Neuron (in vitro differentiated cells): ENCODE measurements around the gene FAM98C.
A peak's percentile ranks its signal among the peaks of the same experiment; 100 is the strongest.

Experiments used
- H2AFZ ChIP-seq: one replicate; pipeline ENCODE4 v1.6.1; 2013; ENCODE audit warnings: low read depth, mild to moderate bottlenecking, inconsistent platforms, low read length, moderate library complexity
- H3K27me3 ChIP-seq: one replicate; pipeline ENCODE4 v1.6.1; 2013; ENCODE audit warnings: low read length; ENCODE audit not compliant: insufficient read depth
- H3K36me3 ChIP-seq: one replicate; pipeline ENCODE4 v1.6.1; 2013; ENCODE audit warnings: low read length; ENCODE audit not compliant: insufficient read depth
- H3K4me1 ChIP-seq: one replicate; pipeline ENCODE4 v1.6.1; 2013; ENCODE audit warnings: low read length; ENCODE audit not compliant: insufficient read depth
- H3K4me3 ChIP-seq: 2 replicates; pipeline ENCODE4 v1.5.1; 2013; ENCODE audit warnings: mild to moderate bottlenecking, low read length, moderate library complexity
- H3K9me3 ChIP-seq: one replicate; pipeline ENCODE4 v1.6.1; 2013; ENCODE audit warnings: low read length

FAM98C gene

GRCh38 chr19:38385057-38385803 is 17.7 kb upstream of the FAM98C start:
- peaks cover 50% of the 10 kb centered on the region for H3K36me3 ChIP-seq
- H3K4me1 ChIP-seq: peaks cover 2% of the 10 kb centered on the region
- H3K4me3 ChIP-seq: no peak overlapping the region
- H3K27me3 ChIP-seq: no peaks in the 10 kb centered on the region
- no peak overlapping the region for H2AFZ ChIP-seq
- no peaks in the 10 kb centered on the region for H3K9me3 ChIP-seq

GRCh38 chr19:38385804-38386257 is 17.1 kb upstream of the FAM98C start:
- H3K9me3 ChIP-seq: no peaks in the 10 kb centered on the region
- no peak overlapping the region for H2AFZ ChIP-seq
- peaks cover 2% of the 10 kb centered on the region for H3K4me1 ChIP-seq
- H3K36me3 ChIP-seq: peaks cover 44% of the 10 kb centered on the region
- no peak overlapping the region for H3K4me3 ChIP-seq
- H3K27me3 ChIP-seq: no peaks in the 10 kb centered on the region

DNA sequence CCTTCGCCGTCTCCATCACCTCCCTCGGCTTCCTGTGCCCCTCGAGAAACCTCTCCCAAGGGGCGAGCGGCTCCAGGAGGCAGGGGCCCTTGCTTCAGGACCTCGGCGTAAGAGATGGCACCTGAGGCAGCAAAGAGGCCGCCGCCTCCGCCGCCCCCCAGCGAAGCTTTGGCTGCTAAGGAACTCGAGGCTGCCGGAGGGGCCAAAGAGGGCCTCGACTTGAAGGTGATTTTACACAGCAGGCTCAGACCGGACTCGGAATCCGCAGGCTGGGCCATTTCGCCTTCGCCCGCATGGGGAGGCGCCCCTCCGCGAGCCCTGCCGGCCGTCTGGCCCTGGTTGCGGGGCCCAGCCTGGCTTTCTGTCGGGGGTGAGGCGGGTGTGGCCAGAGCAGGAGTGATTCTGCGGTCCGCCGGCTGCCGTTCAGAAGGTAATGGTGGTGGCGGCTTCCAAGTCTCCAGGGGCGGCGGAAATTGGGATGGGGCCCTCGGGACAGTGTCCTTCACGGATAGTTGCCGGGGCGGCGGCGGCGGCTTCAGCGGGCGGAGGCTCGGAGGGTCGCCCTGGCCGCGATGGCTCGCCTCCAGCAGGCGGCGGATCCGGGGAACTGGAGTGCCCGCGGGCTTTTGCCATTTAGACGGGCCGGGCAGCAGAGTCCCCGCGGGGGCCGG is 16.5 kb upstream of the FAM98C start:
- H3K27me3 ChIP-seq: no peaks in the 10 kb centered on the region

DNA sequence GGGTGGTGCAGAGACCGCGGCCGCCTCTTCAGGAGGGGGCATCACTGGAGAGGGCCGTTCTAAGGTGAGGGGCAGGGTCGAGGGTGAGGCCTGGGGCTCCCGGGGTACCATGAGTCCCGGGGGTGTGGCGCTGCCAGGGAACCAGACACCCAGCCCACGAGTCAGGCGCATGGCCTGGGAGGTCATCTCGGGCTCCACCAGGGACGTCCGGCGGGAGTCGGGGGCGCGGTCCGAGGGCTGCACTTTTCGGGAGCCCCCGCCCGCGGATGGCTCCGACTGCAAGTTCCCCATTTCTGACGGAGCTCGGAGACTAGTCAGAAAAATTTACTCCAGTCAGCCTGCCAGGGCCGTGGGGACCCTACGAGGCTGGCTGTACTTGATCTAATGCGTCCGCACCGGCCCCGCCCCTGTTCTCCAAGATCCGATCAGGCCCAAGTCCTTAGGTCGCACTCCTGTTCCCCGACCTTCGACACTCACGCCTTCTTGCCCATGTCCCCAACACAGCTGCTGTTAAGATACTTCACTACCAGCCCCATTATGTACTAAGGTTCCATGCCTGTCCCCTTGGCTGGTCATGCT is 15.8 kb upstream of the FAM98C start:
- H3K4me3 ChIP-seq: peak overlapping the region; percentile 65
- H3K9me3 ChIP-seq: no peaks in the 10 kb centered on the region
- peaks cover 34% of the 10 kb centered on the region for H3K36me3 ChIP-seq

More for the DNA sequence above, 16.5 kb upstream of the FAM98C start:
- no peaks in the 10 kb centered on the region for H3K9me3 ChIP-seq
- H2AFZ ChIP-seq: no peak overlapping the region
- H3K36me3 ChIP-seq: peaks cover 38% of the 10 kb centered on the region
- no peak overlapping the region for H3K4me3 ChIP-seq
- peaks cover 2% of the 10 kb centered on the region for H3K4me1 ChIP-seq

GRCh38 chr19:38387550-38388348 is 15.1 kb upstream of the FAM98C start, which contains the start of gene GGN:
Gene GGN (minus strand): TSS chr19:38388034. CDS start chr19:38387261, 773 bp downstream.
- Histone ChIP-seq H3K9me3 (no peaks in the 10 kb centered on the region), H2AFZ (peak within 1 kb of the TSS; percentile 59), H3K27me3 (no peaks in the 10 kb centered on the region), H3K36me3 (peaks cover 35% of the 10 kb centered on the region), H3K4me1 (peaks cover 2% of the 10 kb centered on the region), H3K4me3 (peak within 1 kb of the TSS; percentile 65)

More for the DNA sequence above, 15.8 kb upstream of the FAM98C start:
- H3K27me3 ChIP-seq: no peaks in the 10 kb centered on the region
- H3K4me1 ChIP-seq: peaks cover 2% of the 10 kb centered on the region
- H2AFZ ChIP-seq: no peak overlapping the region

DNA sequence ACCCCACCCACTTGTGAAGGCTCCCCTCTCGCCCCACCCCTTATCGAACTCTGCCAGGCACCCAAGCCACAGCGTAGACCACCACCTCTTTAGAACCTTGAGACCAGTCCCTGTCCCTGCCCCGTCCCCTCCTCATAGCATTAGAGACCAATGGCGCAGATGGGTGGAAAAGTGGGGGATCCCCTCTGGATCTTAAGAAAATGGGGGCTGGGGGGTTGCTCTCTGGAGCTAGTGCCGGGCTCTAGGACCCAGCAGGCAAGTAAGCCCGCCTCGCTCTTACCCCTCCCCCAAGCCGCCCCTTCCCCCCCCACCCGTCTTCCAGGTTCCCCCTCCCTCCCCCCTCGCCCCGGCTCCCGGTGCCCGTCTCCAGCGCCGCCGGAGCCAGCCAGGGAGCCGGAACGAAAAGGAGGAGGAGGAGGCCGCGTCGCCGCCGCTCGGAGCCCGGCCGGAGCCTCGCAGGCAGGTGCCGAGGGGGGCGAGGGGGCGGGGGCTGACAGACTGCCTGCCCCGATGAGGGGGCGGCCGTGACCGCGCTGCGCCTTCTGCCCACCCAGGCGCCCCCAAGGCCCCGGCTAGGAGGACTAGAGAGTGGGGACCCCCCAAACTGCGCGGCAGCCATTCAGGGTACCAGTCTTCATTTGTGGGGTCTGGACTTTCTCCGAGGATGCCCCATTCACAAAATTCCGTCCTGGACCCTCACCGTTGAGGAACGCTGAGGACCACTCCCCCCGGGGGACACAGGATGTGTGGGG is 14.4 kb upstream of the FAM98C start, which contains the start of gene SPRED3:
SPRED3 (plus strand) TSS at position 349 of the 752 bp plus-strand sequence. CDS start 1,606 bp downstream, outside the sequence.
- Histone ChIP-seq H3K36me3 (peaks cover 31% of the 10 kb centered on the region), H3K9me3 (no peaks in the 10 kb centered on the region), H3K27me3 (no peaks in the 10 kb centered on the region), H2AFZ (peak within 1 kb of the TSS; percentile 59), H3K4me1 (peaks cover 2% of the 10 kb centered on the region), H3K4me3 (peak within 1 kb of the TSS; percentile 65)

GRCh38 chr19:38389101-38389925 is 13.6 kb upstream of the FAM98C start:
- peaks cover 4% of the 10 kb centered on the region for H3K9me3 ChIP-seq
- peak overlapping the region; percentile 65 for H3K4me3 ChIP-seq
- no peaks in the 10 kb centered on the region for H3K27me3 ChIP-seq
- H3K36me3 ChIP-seq: peaks cover 27% of the 10 kb centered on the region
- H2AFZ ChIP-seq: peak overlapping the region; percentile 59
- peaks cover 2% of the 10 kb centered on the region for H3K4me1 ChIP-seq

DNA sequence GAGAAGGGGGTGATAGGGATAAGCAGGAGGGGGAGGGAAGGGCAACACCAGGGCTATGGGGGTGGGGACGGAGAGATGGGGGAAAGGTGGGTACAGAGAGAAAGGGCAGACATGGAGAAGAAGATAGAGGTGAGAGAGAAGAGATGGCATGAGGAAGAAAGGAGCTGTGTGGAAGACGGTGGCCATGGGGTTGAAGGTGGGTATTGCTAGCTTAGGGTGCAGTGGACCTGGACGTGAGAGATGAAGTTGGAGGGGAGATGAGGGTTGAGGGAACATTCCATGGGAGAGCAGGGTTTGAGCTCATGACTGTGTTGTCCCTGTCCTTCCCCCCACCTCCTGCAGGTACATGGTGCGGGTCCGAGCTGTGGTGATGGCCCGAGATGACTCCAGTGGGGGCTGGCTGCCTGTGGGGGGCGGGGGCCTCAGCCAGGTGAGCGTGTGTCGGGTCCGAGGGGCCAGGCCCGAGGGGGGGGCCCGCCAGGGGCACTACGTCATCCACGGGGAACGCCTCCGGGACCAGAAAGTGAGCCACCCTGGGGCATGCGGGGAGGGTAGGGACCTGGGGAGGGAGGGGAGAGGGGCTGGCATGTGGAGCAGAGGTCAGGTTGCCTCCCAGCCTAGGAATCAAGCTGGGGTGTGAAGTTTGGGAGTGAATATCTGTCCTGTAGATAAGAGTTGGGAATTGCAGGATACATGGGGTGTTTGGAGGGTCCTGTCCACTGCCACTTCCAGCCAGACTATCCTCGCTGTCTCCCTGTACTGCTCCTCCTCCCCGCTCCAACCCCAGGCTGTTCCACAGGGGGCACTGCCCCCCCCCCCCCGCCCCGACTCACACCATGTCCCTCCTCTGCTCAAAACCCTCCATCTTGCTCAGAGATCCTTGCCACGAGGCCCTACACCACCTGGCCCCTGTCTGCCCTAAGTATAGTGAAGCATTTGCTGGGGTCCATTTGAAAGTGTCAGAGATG is 12.7 kb upstream of the FAM98C start:
- Histone ChIP-seq H3K36me3 (peaks cover 22% of the 10 kb centered on the region), H2AFZ (no peak overlapping the region), H3K9me3 (peaks cover 7% of the 10 kb centered on the region), H3K4me3 (peak overlapping the region; percentile 65), H3K27me3 (no peaks in the 10 kb centered on the region), H3K4me1 (peaks cover 2% of the 10 kb centered on the region)

DNA sequence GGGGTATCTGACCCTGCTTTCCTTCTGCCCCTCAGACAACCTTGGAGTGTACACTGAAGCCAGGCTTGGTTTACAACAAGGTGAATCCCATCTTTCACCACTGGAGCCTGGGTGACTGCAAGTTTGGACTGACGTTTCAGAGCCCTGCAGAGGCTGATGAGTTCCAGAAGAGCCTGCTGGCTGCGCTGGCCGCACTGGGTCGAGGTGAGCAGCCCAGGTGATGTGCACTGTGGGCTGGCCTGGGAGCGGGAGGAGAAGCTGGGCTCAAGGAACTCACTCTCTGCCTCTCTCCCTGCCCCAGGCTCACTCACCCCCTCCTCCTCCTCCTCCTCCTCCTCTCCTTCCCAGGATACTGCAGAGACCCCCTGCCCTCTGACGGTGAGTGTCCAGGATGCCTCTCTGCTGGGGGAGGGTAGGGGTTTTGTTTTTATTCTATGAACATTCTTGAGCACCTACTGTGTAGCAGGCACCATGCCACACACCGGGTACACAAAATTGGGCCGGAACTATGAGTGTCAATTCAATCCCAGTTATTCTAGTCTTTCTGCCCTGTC is 10.9 kb upstream of the FAM98C start:
- Histone ChIP-seq H3K9me3 (peaks cover 9% of the 10 kb centered on the region), H3K27me3 (no peaks in the 10 kb centered on the region), H2AFZ (no peak overlapping the region), H3K4me3 (no peak overlapping the region), H3K4me1 (peaks cover 2% of the 10 kb centered on the region), H3K36me3 (peaks cover 16% of the 10 kb centered on the region)

- Histone ChIP-seq H3K4me3 (no peak overlapping the region), H2AFZ (no peak overlapping the region), H3K27me3 (no peaks in the 10 kb centered on the region), H3K36me3 (peaks cover 16% of the 10 kb centered on the region), H3K4me1 (peaks cover 2% of the 10 kb centered on the region), H3K9me3 (peaks cover 9% of the 10 kb centered on the region)
These were observed 10.1 kb upstream of the FAM98C start for GRCh38 chr19:38392707-38393308.
